OCI-LY7 (cell line): Measurements from ENCODE around the gene BEND5.

Experiments
- CTCF ChIP-seq: fragments of 200-600 bp; sonication (generic); conservative IDR thresholded peaks from 2 replicates; pipeline ENCODE4 v1.5.1; 2014; ENCODE audit warnings: mild to moderate bottlenecking, antibody characterized with exemption, low read length, moderate library complexity, mixed read lengths
- EZH2phosphoT487 ChIP-seq: fragments of 200-600 bp; sonication (generic); IDR thresholded peaks from 2 replicates; pipeline ENCODE4 v1.6.1; 2018; ENCODE audit warnings: low read depth, borderline replicate concordance, mild to moderate bottlenecking, mixed run types, antibody characterized with exemption, low read length, moderate library complexity, mixed read lengths

- TF ChIP-seq CTCF (no peak), EZH2phosphoT487 (no peak)
Observed at GRCh38 chr1:48701445-48701844, 75.2 kb downstream of the BEND5 start.
